GM12878 (cell line): ENCODE measurements around the gene LIN37. TPM values are rescaled to one million over a fixed set of nuclear protein-coding genes. Genes with fewer than 3 reads are reported as not detected.

Experiments
- ATAC-seq: fragments of 200-7000 bp; cut with Tn5 transposase; 3 replicates; pipeline ENCODE4 v1.9.1; 2020; ENCODE audit warnings: mild to moderate bottlenecking, moderate library complexity
- BruUV-seq: library from RNA; stranded (reverse); fragments of 400-500 nt; replicated peaks from 2 replicates; lab custom pipeline; 2021; lab: Mats Ljungman, UMichigan
- CTCF ChIA-PET: fragments of 300-600 bp; sonication (Branson Sonifier 250); formaldehyde crosslinking; extraction: SDS; loops from one replicate; lab custom pipeline; 2021; ENCODE audit warnings: inconsistent platforms; lab: Yijun Ruan, JAX
- POLR2A ChIA-PET: fragments of 350-600 bp; formaldehyde crosslinking; extraction: SDS; loops from one replicate; lab custom pipeline; 2021; ENCODE audit warnings: inconsistent platforms; lab: Charles Lee
- RAD21 ChIA-PET: fragments of 300-600 bp; sonication (Branson Sonifier 250); formaldehyde crosslinking; loops from one replicate; lab custom pipeline; 2023; ENCODE audit warnings: antibody characterized with exemption; ENCODE audit not compliant: unreplicated experiment; lab: Charles Lee
- SMC1A ChIA-PET: fragments of 300-600 bp; sonication (Branson Sonifier 250); formaldehyde crosslinking; loops from one replicate; lab custom pipeline; 2023; ENCODE audit not compliant: unreplicated experiment, uncharacterized antibody; lab: Charles Lee
- DNase-seq: peaks from one replicate; pipeline ENCODE4 v3.0.0-alpha.2; 2011; ENCODE audit warnings: low read depth, low spot score
- FAIRE-seq: peaks from 3 replicates; lab custom pipeline; 2011; peaks lifted over from hg19 to GRCh38; lab: Jason Lieb, UNC
- H2AFZ ChIP-seq: 2 replicates; pipeline ENCODE4 v1.6.0; 2011; ENCODE audit warnings: low read depth, low read length, control low read depth; ENCODE audit not compliant: control insufficient read depth
- H3K27ac ChIP-seq: 2 replicates; pipeline ENCODE4 v1.5.1; 2011; ENCODE audit warnings: control low read depth; ENCODE audit not compliant: control insufficient read depth, insufficient read depth
- H3K27me3 ChIP-seq, 2 experiments: replicated peaks in 1 of 2; 2 replicates each; pipeline versions ENCODE4 v1.6.0 to v1.6.1; 2011; ENCODE audit warnings: low read length in 1 of 2; ENCODE audit not compliant: control insufficient read depth in 2 of 2, insufficient read depth in 2 of 2
- H3K36me3 ChIP-seq, 2 experiments: 2 replicates each; pipeline ENCODE4 v1.5.1; 2011; ENCODE audit warnings: low read length in 1 of 2; ENCODE audit not compliant: control insufficient read depth in 2 of 2, insufficient read depth in 2 of 2
- H3K4me1 ChIP-seq: 2 replicates; pipeline ENCODE4 v1.6.1; 2011; ENCODE audit warnings: mild to moderate bottlenecking, low read length, moderate library complexity, mixed read lengths; ENCODE audit not compliant: control insufficient read depth, insufficient read depth
- H3K4me2 ChIP-seq: 2 replicates; pipeline ENCODE4 v1.6.0; 2011; ENCODE audit warnings: control low read depth; ENCODE audit not compliant: control insufficient read depth, insufficient read depth
- H3K4me3 ChIP-seq: fragments of 200-600 bp; sonication (generic); 2 replicates; pipeline ENCODE4 v1.5.1; 2016
- H3K79me2 ChIP-seq: 2 replicates; pipeline ENCODE4 v1.6.0; 2011; ENCODE audit warnings: low read length; ENCODE audit not compliant: control insufficient read depth, insufficient read depth
- H3K9ac ChIP-seq: 2 replicates; pipeline ENCODE4 v1.8.0; 2011; ENCODE audit warnings: low read length, control low read depth, mixed read lengths; ENCODE audit not compliant: control insufficient read depth, insufficient read depth
- H3K9me3 ChIP-seq: replicated peaks from 3 replicates; pipeline ENCODE4 v1.5.1; 2011; ENCODE audit warnings: mild to moderate bottlenecking, low read length; ENCODE audit not compliant: control insufficient read depth, insufficient read depth
- H4K20me1 ChIP-seq: 2 replicates; pipeline ENCODE4 v1.6.0; 2011; ENCODE audit not compliant: control insufficient read depth, insufficient read depth
- BCL11A ChIP-seq: IDR thresholded peaks from 2 replicates; pipeline ENCODE4 v1.6.1; 2011; ENCODE audit warnings: low read depth, low read length
- CBX5 ChIP-seq: sonication (generic); IDR thresholded peaks from 2 replicates; pipeline ENCODE4 v1.6.1; 2016; ENCODE audit warnings: low read depth, moderate library complexity, mild to moderate bottlenecking, inconsistent platforms
- CREM ChIP-seq: IDR thresholded peaks from 2 replicates; pipeline ENCODE4 v1.6.1; 2014; ENCODE audit warnings: antibody characterized with exemption, low read depth
- E2F8 ChIP-seq: fragments of 450-650 bp; IDR thresholded peaks from 2 replicates; pipeline ENCODE4 v1.6.1; 2018; ENCODE audit warnings: mild to moderate bottlenecking, low read depth, moderate library complexity; ENCODE audit not compliant: partially characterized antibody
- E4F1 ChIP-seq: fragments of 450-650 bp; IDR thresholded peaks from 2 replicates; pipeline ENCODE4 v1.6.1; 2018; ENCODE audit warnings: borderline replicate concordance, mild to moderate bottlenecking; ENCODE audit not compliant: partially characterized antibody
- JUND ChIP-seq: IDR thresholded peaks from 2 replicates; pipeline ENCODE4 v1.6.1; 2012; ENCODE audit warnings: low read depth, mild to moderate bottlenecking, low read length, improper control_type of control experiment, moderate library complexity
- KLF5 ChIP-seq: fragments of 450-650 bp; IDR thresholded peaks from 2 replicates; pipeline ENCODE4 v1.6.1; 2014; ENCODE audit warnings: mild to moderate bottlenecking; ENCODE audit not compliant: partially characterized antibody
- NBN ChIP-seq: fragments of 450-650 bp; IDR thresholded peaks from 2 replicates; pipeline ENCODE4 v1.6.1; 2016
- NR2C1 ChIP-seq: fragments of 450-650 bp; IDR thresholded peaks from 2 replicates; pipeline ENCODE4 v1.6.1; 2017; ENCODE audit warnings: antibody characterized with exemption, mild to moderate bottlenecking, moderate library complexity
- RBBP5 ChIP-seq: fragments of 200-600 bp; sonication (generic); conservative IDR thresholded peaks from 2 replicates; pipeline ENCODE4 v1.6.1; 2016
- RELA ChIP-seq: fragments of 450-650 bp; IDR thresholded peaks from 2 replicates; pipeline ENCODE4 v1.8.0; 2014; ENCODE audit warnings: borderline replicate concordance; ENCODE audit not compliant: partially characterized antibody
- SIN3A ChIP-seq: IDR thresholded peaks from 2 replicates; pipeline ENCODE4 v1.6.1; 2012; ENCODE audit warnings: low read depth, low read length, improper control_type of control experiment
- SPI1 ChIP-seq: IDR thresholded peaks from 2 replicates; pipeline ENCODE4 v1.6.1; 2011; ENCODE audit warnings: low read depth, mild to moderate bottlenecking, low read length, moderate library complexity, borderline replicate concordance; ENCODE audit not compliant: insufficient read depth
- YBX1 ChIP-seq: fragments of 450-650 bp; IDR thresholded peaks from 2 replicates; pipeline ENCODE4 v1.6.1; 2016; ENCODE audit warnings: antibody characterized with exemption
- YY1 ChIP-seq: IDR thresholded peaks from 2 replicates; pipeline ENCODE4 v1.6.1; 2011; ENCODE audit warnings: low read depth, mild to moderate bottlenecking, low read length
- ZSCAN29 ChIP-seq: fragments of 450-650 bp; IDR thresholded peaks from 2 replicates; pipeline ENCODE4 v1.6.1; 2017; ENCODE audit warnings: mild to moderate bottlenecking, moderate library complexity
- WGBS: methylation state at CpG from one replicate; pipeline ENCODE4 v1.1.6; 2016; ENCODE audit warnings: low lambda C conversion rate; ENCODE audit not compliant: insufficient replicate concordance, insufficient coverage; ENCODE audit errors: missing lambda C conversion rate; 5-methylcytosine and 5-hydroxymethylcytosine counted together
- in situ Hi-C: fragments of 300-500 bp; cut with MboI; formaldehyde crosslinking; loops from 9 replicates; pipeline ENCODE4 v1.14.3; 2018; ENCODE audit warnings: mixed read lengths
- intact Hi-C: fragments of 100-400 bp; cut with micrococcal nuclease; formaldehyde crosslinking; loops from one replicate; pipeline ENCODE4 v1.14.2; 2022; ENCODE audit not compliant: unreplicated experiment
- polyA plus RNA-seq, 11 experiments: library from polyadenylated mRNA; depleted of rRNA in 4 of 11; unstranded in 6 of 11; stranded (reverse) in 5 of 11; fragments of >200 nt; fragmentation: Nextera tagmentation in 4 of 11; fragmentation: Illumina TruSeq in 1 of 11; extraction: Ambion mirVana in 4 of 11; extraction: Trizol in 1 of 11; gene quantifications; 1 replicate in 1 of 11; 2 replicates in 10 of 11; pipeline versions ENCODE4 v1.2.1 to v1.2.3, GENCODE V29; 2011 to 2016; ENCODE audit warnings: inconsistent platforms in 2 of 11, missing spikeins in 2 of 11, low read depth in 1 of 11
- total RNA-seq, 4 experiments: library from RNA; depleted of rRNA in 3 of 4; stranded (reverse); fragments of >200 nt in 3 of 4; fragmentation: Illumina TruSeq in 1 of 4; extraction: Trizol in 1 of 4; gene quantifications; 2 replicates each; pipeline versions ENCODE4 v1.2.1 to v1.2.3, GENCODE V29; 2013 to 2021

Gene LIN37
- total and polyA plus RNA-seq, 10 of the 15 experiments (the other 5 are each of a cell fraction or from before 2014, with no cell fraction given): 0.69 to 11.9 (median 7.6) TPM

- no TSS peak for BruUV-seq
- DNase-seq (peak; percentile 62), FAIRE-seq (peak; percentile 89), ATAC-seq (peak; percentile 58)
- H3K27ac ChIP-seq: peak overlapping the region; percentile 80
- peak overlapping the region; percentile 90 for H3K4me2 ChIP-seq
- no peaks in the 10 kb centered on the region for H3K27me3 ChIP-seq
- intact Hi-C loops: loop anchor here (1.0 to 2.0 kb wide), 2 partner anchors 14 to 27 kb away; partner anchors contain the start of gene PROSER3
- H3K79me2 ChIP-seq: peaks cover 32% of the 10 kb centered on the region
- peaks cover under 1 to 4% of the 10 kb centered on the region in 2 experiments; a peak in 1 of 4 replicates for H3K36me3 ChIP-seq
- H3K9me3 ChIP-seq: no peaks in the 10 kb centered on the region
- in situ Hi-C loops: no loop called here
- peak overlapping the region; percentile 77 for H3K9ac ChIP-seq
- WGBS: 2% methylated on average over 41 of the region's 41 CpGs
- peaks cover 35% of the 10 kb centered on the region for H3K4me1 ChIP-seq
- RAD21 ChIA-PET: interaction anchor here (0.7 to 2.3 kb wide), 7 partner anchors 13 to 187 kb away, joined by 3 to 10 read pairs (median 5); partner anchors contain the start of genes COX6B1 and HSPB6
- POLR2A ChIA-PET: interaction anchor here (0.6 to 7.1 kb wide), 12 partner anchors 7 to 312 kb away, joined by 3 to 91 read pairs (median 6); partner anchors contain the start of genes HSPB6 and PROSER3
- H2AFZ ChIP-seq: peak overlapping the region; percentile 58
- CTCF ChIA-PET: interaction anchor here (0.6 to 4.3 kb wide), 7 partner anchors 30 to 316 kb away, joined by 3 to 18 read pairs (median 7); no protein-coding TSS in a partner anchor
- SMC1A ChIA-PET: interaction anchor here (1.0 to 2.0 kb wide), 3 partner anchors 26 to 49 kb away, joined by 3 to 14 read pairs (median 8); no protein-coding TSS in a partner anchor
- no peaks in the 10 kb centered on the region for H4K20me1 ChIP-seq
- peak overlapping the region; percentile 85 for H3K4me3 ChIP-seq
- TF ChIP-seq SPI1: peak; percentile 45; the same call in 1 of the 2 replicates
- 0 out of 2 replicates have a peak, but pooled peaks have one; percentile 10 for TF ChIP-seq SIN3A
- peak; percentile 73; the same call in 1 of the 2 replicates for TF ChIP-seq RBBP5
- no peak for TF ChIP-seq KLF5
- TF ChIP-seq CREM: no peak
- TF ChIP-seq BCL11A: no peak
- TF ChIP-seq ZSCAN29: no peak
- TF ChIP-seq NBN: peak; percentile 38
- no peak for TF ChIP-seq YY1
- peak; percentile 98 for TF ChIP-seq E2F8
- no peak for TF ChIP-seq E4F1
- TF ChIP-seq CBX5: no peak
- TF ChIP-seq JUND: no peak
- no peak for TF ChIP-seq NR2C1
- TF ChIP-seq YBX1: no peak
- no peak for TF ChIP-seq RELA
Measured at GRCh38 chr19:35744430-35745327, 3.7 kb upstream of the LIN37 start.
